ENCODE results near the gene GLT8D1. TPM values are rescaled to one million over a fixed set of nuclear protein-coding genes. Genes with fewer than 3 reads are reported as not detected.

GLT8D1 gene
- total and polyA plus RNA-seq, 2 of the 13 experiments (the other 11 are each of a cell fraction or from before 2014, with no cell fraction given): 110 to 121 TPM

DNA sequence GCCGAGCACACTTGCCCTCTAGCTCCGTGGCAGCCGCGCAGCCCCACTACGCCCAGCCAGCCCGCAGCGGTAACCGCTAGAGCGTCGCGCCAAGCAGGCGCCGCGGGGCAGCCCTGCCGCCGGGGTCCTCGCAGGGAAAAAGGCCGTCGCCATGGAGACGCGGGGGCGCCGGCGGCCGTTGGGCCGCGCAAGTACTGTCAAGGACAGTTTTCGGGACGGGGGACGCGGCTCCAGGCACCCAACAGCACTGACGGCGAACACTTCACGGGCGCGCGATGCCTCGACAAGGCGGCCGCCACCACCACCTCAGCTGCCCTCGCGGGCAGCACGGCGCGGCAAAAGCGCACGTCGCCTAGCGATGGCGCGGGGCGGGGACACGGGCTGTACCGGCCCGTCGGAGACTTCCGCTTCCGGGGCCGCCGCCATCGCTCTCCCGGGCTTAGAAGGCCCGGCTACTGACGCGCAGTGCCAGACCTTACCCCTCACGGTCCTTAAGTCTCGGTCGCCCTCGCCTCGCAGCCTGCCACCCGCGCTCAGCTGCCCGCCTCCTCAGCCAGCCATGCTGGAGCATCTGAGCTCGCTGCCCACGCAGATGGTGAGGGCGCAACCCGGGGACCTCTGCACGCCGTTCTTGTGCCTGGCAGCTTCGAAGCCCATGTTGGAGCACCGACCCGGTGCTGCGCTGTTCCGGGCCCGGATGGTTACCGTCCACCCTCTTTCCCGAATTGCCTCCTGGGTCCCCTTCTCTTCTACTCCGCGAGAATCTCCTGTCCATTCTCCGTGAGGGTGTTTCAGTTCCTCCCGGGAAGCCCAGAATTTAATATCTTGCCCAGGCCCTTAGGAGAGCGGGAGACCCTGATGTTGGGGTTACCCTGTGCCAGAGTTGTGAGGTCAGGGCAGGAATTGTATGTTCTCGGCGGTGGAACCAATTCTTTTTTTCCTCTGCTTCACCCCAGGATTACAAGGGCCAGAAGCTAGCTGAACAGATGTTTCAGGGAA, at the start of gene GLT8D1, which contains the start of gene SPCS1 (continued):
- TF ChIP-seq, protein P1, sequence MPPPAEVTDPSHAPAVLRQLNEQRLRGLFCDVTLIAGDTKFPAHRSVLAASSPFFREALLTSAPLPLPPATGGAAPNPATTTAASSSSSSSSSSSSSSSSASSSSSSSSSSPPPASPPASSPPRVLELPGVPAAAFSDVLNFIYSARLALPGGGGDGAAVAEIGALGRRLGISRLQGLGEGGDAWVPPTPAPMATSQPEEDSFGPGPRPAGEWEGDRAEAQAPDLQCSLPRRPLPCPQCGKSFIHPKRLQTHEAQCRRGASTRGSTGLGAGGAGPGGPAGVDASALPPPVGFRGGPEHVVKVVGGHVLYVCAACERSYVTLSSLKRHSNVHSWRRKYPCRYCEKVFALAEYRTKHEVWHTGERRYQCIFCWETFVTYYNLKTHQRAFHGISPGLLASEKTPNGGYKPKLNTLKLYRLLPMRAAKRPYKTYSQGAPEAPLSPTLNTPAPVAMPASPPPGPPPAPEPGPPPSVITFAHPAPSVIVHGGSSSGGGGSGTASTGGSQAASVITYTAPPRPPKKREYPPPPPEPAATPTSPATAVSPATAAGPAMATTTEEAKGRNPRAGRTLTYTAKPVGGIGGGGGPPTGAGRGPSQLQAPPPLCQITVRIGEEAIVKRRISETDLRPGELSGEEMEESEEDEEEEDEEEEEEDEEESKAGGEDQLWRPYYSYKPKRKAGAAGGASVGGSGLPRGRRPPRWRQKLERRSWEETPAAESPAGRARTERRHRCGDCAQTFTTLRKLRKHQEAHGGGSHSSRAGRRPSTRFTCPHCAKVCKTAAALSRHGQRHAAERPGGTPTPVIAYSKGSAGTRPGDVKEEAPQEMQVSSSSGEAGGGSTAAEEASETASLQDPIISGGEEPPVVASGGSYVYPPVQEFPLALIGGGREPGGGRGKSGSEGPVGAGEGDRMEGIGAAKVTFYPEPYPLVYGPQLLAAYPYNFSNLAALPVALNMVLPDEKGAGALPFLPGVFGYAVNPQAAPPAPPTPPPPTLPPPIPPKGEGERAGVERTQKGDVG (CRISPR knock-in tag; IDR thresholded peaks at IDR 0.05; ENCODE audit: borderline replicate concordance): no peak
- TF ChIP-seq, protein P2, sequence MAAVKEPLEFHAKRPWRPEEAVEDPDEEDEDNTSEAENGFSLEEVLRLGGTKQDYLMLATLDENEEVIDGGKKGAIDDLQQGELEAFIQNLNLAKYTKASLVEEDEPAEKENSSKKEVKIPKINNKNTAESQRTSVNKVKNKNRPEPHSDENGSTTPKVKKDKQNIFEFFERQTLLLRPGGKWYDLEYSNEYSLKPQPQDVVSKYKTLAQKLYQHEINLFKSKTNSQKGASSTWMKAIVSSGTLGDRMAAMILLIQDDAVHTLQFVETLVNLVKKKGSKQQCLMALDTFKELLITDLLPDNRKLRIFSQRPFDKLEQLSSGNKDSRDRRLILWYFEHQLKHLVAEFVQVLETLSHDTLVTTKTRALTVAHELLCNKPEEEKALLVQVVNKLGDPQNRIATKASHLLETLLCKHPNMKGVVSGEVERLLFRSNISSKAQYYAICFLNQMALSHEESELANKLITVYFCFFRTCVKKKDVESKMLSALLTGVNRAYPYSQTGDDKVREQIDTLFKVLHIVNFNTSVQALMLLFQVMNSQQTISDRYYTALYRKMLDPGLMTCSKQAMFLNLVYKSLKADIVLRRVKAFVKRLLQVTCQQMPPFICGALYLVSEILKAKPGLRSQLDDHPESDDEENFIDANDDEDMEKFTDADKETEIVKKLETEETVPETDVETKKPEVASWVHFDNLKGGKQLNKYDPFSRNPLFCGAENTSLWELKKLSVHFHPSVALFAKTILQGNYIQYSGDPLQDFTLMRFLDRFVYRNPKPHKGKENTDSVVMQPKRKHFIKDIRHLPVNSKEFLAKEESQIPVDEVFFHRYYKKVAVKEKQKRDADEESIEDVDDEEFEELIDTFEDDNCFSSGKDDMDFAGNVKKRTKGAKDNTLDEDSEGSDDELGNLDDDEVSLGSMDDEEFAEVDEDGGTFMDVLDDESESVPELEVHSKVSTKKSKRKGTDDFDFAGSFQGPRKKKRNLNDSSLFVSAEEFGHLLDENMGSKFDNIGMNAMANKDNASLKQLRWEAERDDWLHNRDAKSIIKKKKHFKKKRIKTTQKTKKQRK (IDR thresholded peaks at IDR 0.05; ENCODE audit: low read length): no peak
- peak; percentile 80 for TF ChIP-seq ZNF883 (CRISPR knock-in tag; IDR thresholded peaks at IDR 0.05; ENCODE audit: not compliant biosample characterization)
- TF ChIP-seq, protein P3, sequence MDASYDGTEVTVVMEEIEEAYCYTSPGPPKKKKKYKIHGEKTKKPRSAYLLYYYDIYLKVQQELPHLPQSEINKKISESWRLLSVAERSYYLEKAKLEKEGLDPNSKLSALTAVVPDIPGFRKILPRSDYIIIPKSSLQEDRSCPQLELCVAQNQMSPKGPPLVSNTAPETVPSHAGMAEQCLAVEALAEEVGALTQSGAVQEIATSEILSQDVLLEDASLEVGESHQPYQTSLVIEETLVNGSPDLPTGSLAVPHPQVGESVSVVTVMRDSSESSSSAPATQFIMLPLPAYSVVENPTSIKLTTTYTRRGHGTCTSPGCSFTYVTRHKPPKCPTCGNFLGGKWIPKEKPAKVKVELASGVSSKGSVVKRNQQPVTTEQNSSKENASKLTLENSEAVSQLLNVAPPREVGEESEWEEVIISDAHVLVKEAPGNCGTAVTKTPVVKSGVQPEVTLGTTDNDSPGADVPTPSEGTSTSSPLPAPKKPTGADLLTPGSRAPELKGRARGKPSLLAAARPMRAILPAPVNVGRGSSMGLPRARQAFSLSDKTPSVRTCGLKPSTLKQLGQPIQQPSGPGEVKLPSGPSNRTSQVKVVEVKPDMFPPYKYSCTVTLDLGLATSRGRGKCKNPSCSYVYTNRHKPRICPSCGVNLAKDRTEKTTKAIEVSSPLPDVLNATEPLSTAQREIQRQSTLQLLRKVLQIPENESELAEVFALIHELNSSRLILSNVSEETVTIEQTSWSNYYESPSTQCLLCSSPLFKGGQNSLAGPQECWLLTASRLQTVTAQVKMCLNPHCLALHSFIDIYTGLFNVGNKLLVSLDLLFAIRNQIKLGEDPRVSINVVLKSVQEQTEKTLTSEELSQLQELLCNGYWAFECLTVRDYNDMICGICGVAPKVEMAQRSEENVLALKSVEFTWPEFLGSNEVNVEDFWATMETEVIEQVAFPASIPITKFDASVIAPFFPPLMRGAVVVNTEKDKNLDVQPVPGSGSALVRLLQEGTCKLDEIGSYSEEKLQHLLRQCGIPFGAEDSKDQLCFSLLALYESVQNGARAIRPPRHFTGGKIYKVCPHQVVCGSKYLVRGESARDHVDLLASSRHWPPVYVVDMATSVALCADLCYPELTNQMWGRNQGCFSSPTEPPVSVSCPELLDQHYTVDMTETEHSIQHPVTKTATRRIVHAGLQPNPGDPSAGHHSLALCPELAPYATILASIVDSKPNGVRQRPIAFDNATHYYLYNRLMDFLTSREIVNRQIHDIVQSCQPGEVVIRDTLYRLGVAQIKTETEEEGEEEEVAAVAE (CRISPR knock-in tag; IDR thresholded peaks at IDR 0.05; ENCODE audit: borderline replicate concordance): no peak
- TF ChIP-seq ZBTB7A (CRISPR knock-in tag; IDR thresholded peaks at IDR 0.05): no peak
- TF ChIP-seq, protein P4, sequence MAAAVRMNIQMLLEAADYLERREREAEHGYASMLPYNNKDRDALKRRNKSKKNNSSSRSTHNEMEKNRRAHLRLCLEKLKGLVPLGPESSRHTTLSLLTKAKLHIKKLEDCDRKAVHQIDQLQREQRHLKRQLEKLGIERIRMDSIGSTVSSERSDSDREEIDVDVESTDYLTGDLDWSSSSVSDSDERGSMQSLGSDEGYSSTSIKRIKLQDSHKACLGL (CRISPR knock-in tag; IDR thresholded peaks at IDR 0.05): peak; percentile 85; the same call in 1 of the 2 replicates
- TF ChIP-seq, protein P5, sequence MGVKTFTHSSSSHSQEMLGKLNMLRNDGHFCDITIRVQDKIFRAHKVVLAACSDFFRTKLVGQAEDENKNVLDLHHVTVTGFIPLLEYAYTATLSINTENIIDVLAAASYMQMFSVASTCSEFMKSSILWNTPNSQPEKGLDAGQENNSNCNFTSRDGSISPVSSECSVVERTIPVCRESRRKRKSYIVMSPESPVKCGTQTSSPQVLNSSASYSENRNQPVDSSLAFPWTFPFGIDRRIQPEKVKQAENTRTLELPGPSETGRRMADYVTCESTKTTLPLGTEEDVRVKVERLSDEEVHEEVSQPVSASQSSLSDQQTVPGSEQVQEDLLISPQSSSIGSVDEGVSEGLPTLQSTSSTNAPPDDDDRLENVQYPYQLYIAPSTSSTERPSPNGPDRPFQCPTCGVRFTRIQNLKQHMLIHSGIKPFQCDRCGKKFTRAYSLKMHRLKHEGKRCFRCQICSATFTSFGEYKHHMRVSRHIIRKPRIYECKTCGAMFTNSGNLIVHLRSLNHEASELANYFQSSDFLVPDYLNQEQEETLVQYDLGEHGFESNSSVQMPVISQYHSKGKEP (CRISPR knock-in tag; IDR thresholded peaks at IDR 0.05): no peak
- TF ChIP-seq SRSF9 (IDR thresholded peaks at IDR 0.05; ENCODE audit: borderline replicate concordance, insufficient read depth, low read depth, low read length, poor library complexity, severe bottlenecking): no peak
- peak; percentile 87 for TF ChIP-seq ARNT2 (CRISPR knock-in tag; IDR thresholded peaks at IDR 0.05; ENCODE audit: low read depth)
- TF ChIP-seq NBN (conservative IDR thresholded peaks at IDR 0.05): no peak
- TF ChIP-seq, protein P6, sequence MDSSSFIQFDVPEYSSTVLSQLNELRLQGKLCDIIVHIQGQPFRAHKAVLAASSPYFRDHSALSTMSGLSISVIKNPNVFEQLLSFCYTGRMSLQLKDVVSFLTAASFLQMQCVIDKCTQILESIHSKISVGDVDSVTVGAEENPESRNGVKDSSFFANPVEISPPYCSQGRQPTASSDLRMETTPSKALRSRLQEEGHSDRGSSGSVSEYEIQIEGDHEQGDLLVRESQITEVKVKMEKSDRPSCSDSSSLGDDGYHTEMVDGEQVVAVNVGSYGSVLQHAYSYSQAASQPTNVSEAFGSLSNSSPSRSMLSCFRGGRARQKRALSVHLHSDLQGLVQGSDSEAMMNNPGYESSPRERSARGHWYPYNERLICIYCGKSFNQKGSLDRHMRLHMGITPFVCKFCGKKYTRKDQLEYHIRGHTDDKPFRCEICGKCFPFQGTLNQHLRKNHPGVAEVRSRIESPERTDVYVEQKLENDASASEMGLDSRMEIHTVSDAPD (CRISPR knock-in tag; IDR thresholded peaks at IDR 0.05): no peak; the same call in 1 of the 2 replicates

All from HepG2 (cell line).